HUDEP-2 (cell line): Measurements from ENCODE around the gene MED8.

Experiments
- DNase-seq, 76 experiments: peaks; one replicate each; lab custom pipeline; 2025; ENCODE audit not compliant: unreplicated experiment in 76 of 76; lab: John Stamatoyannopoulos, UW

MED8 gene

GRCh38 chr1:43389326-43390313 lies at the start of gene MED8, which contains the start of gene SZT2:
Gene MED8 (minus strand): TSS chr1:43389800. CDS start chr1:43389764, 36 bp downstream.
Gene SZT2 (plus strand): TSS chr1:43389899. CDS start chr1:43389969, 70 bp downstream.
- peak in 74 of 76 experiments; percentile 56 to 95 (median 88) for DNase-seq

- no peak for DNase-seq
Observed at GRCh38 chr1:43438953-43439581, 49.5 kb upstream of the MED8 start.

GRCh38 chr1:43438576-43438952 lies 49.0 kb upstream of the MED8 start:
- DNase-seq: no peak

GRCh38 chr1:43438006-43438405 lies 48.4 kb upstream of the MED8 start:
- no peak for DNase-seq

GRCh38 chr1:43437031-43437973 lies 47.7 kb upstream of the MED8 start:
- no peak for DNase-seq

- DNase-seq: no peak
Observed at GRCh38 chr1:43436371-43436770, 46.8 kb upstream of the MED8 start.

GRCh38 chr1:43435146-43436145 lies 45.8 kb upstream of the MED8 start:
- no peak for DNase-seq

GRCh38 chr1:43434256-43434655 lies 44.7 kb upstream of the MED8 start:
- DNase-seq: no peak

GRCh38 chr1:43432907-43433306 lies 43.3 kb upstream of the MED8 start:
- DNase-seq: no peak

GRCh38 chr1:43432171-43432860 lies 42.7 kb upstream of the MED8 start:
- DNase-seq: no peak

- no peak for DNase-seq
Observed at GRCh38 chr1:43431676-43432075, 42.1 kb upstream of the MED8 start.

- DNase-seq: no peak
Observed at GRCh38 chr1:43430831-43431230, 41.2 kb upstream of the MED8 start.

- DNase-seq: no peak
Observed at GRCh38 chr1:43427941-43428340, 38.3 kb upstream of the MED8 start.

- no peak for DNase-seq
Observed at GRCh38 chr1:43427524-43427923, 37.9 kb upstream of the MED8 start.

GRCh38 chr1:43426221-43426620 lies 36.6 kb upstream of the MED8 start:
- no peak for DNase-seq

- DNase-seq: no peak
Observed at GRCh38 chr1:43425045-43425444, 35.4 kb upstream of the MED8 start.

GRCh38 chr1:43423672-43424550 lies 34.3 kb upstream of the MED8 start:
- DNase-seq: peak in 1 of 76 experiments; percentile 7
